ENCODE data around the gene TOB2. TPM values are rescaled to one million over a fixed set of nuclear protein-coding genes. Genes with fewer than 3 reads are reported as not detected.
A peak's percentile ranks its signal among the peaks of the same experiment; 100 is the strongest.

The TOB2 gene
- total and polyA plus RNA-seq, 2 donors (not counting 1 experiment from before 2014, with no cell fraction given) = 20.6 to 20.9 TPM

- no peaks in the 10 kb centered on the region for H3K27me3 ChIP-seq (ENCODE audit: control insufficient read depth, insufficient read depth, low read length)
- H3K9me3 ChIP-seq (ENCODE audit: control insufficient read depth, insufficient read depth, low read depth, low read length) = no peaks in the 10 kb centered on the region
- no peak overlapping the region for H3K4me3 ChIP-seq (replicated peaks in 1 of 4; ENCODE audit: control extremely low read depth in 1 of 4, insufficient read depth in 1 of 4, low read depth in 3 of 4, low read length in 4 of 4)
- H2AFZ ChIP-seq (ENCODE audit: low read length) = no peak overlapping the region
- H3K79me2 ChIP-seq (ENCODE audit: control insufficient read depth, insufficient read depth, low read length) = peaks cover 30% of the 10 kb centered on the region
- H3K36me3 ChIP-seq (ENCODE audit: control insufficient read depth, insufficient read depth, low read length) = no peaks in the 10 kb centered on the region
- H3K9ac ChIP-seq (ENCODE audit: insufficient read depth, low read length) = no peak overlapping the region
- peaks cover 6% of the 10 kb centered on the region for H3K4me1 ChIP-seq (ENCODE audit: control insufficient read depth, extremely low read depth, insufficient read depth, low read length)
- H3K27ac ChIP-seq (ENCODE audit: insufficient read depth, low read length) = no peak overlapping the region
- H3K4me2 ChIP-seq (ENCODE audit: extremely low read depth, insufficient read depth, low read length) = no peak overlapping the region
- no peak for TF ChIP-seq CTCF (conservative IDR thresholded peaks at IDR 0.05 in 1 of 2, IDR thresholded peaks at IDR 0.05 in 1 of 2; ENCODE audit: low read depth in 1 of 2, low read length in 2 of 2)
- no peak for TF ChIP-seq EZH2 (IDR thresholded peaks at IDR 0.05; ENCODE audit: low read length, missing control alignments)
- H4K20me1 ChIP-seq (ENCODE audit: control insufficient read depth, extremely low read depth, insufficient read depth, low read length) = no peaks in the 10 kb centered on the region
- DNase-seq (ENCODE audit: low read depth in 2 of 2) = no peak
Observed at GRCh38 chr22:41488596-41489385, 42.2 kb upstream of the TOB2 start.

GRCh38 chr22:41488076-41488475, 41.5 kb upstream of the TOB2 start:
- no peak overlapping the region for H3K27ac ChIP-seq (ENCODE audit: insufficient read depth, low read length)
- H3K9ac ChIP-seq (ENCODE audit: insufficient read depth, low read length) = no peak overlapping the region
- TF ChIP-seq CTCF (conservative IDR thresholded peaks at IDR 0.05 in 1 of 2, IDR thresholded peaks at IDR 0.05 in 1 of 2; ENCODE audit: low read depth in 1 of 2, low read length in 2 of 2) (no peak), EZH2 (IDR thresholded peaks at IDR 0.05; ENCODE audit: low read length, missing control alignments) (no peak)
- peaks cover 33% of the 10 kb centered on the region for H3K79me2 ChIP-seq (ENCODE audit: control insufficient read depth, insufficient read depth, low read length)
- H3K36me3 ChIP-seq (ENCODE audit: control insufficient read depth, insufficient read depth, low read length) = no peaks in the 10 kb centered on the region
- H3K9me3 ChIP-seq (ENCODE audit: control insufficient read depth, insufficient read depth, low read depth, low read length) = no peaks in the 10 kb centered on the region
- no peaks in the 10 kb centered on the region for H3K27me3 ChIP-seq (ENCODE audit: control insufficient read depth, insufficient read depth, low read length)
- peaks cover 6% of the 10 kb centered on the region for H3K4me1 ChIP-seq (ENCODE audit: control insufficient read depth, extremely low read depth, insufficient read depth, low read length)
- H4K20me1 ChIP-seq (ENCODE audit: control insufficient read depth, extremely low read depth, insufficient read depth, low read length) = no peaks in the 10 kb centered on the region
- H3K4me2 ChIP-seq (ENCODE audit: extremely low read depth, insufficient read depth, low read length) = no peak overlapping the region
- DNase-seq (ENCODE audit: low read depth in 2 of 2) = no peak
- H3K4me3 ChIP-seq (replicated peaks in 1 of 4; ENCODE audit: control extremely low read depth in 1 of 4, insufficient read depth in 1 of 4, low read depth in 3 of 4, low read length in 4 of 4) = no peak overlapping the region
- H2AFZ ChIP-seq (ENCODE audit: low read length) = no peak overlapping the region

GRCh38 chr22:41487037-41487935, 40.7 kb upstream of the TOB2 start:
- Histone ChIP-seq H2AFZ (ENCODE audit: low read length) (no peak overlapping the region), H3K27me3 (ENCODE audit: control insufficient read depth, insufficient read depth, low read length) (no peaks in the 10 kb centered on the region), H3K9me3 (ENCODE audit: control insufficient read depth, insufficient read depth, low read depth, low read length) (no peaks in the 10 kb centered on the region), H4K20me1 (ENCODE audit: control insufficient read depth, extremely low read depth, insufficient read depth, low read length) (no peaks in the 10 kb centered on the region), H3K27ac (ENCODE audit: insufficient read depth, low read length) (no peak overlapping the region), H3K4me3 (replicated peaks in 1 of 4; ENCODE audit: control extremely low read depth in 1 of 4, insufficient read depth in 1 of 4, low read depth in 3 of 4, low read length in 4 of 4) (no peak overlapping the region), H3K9ac (ENCODE audit: insufficient read depth, low read length) (no peak overlapping the region), H3K79me2 (ENCODE audit: control insufficient read depth, insufficient read depth, low read length) (peaks cover 33% of the 10 kb centered on the region), H3K36me3 (ENCODE audit: control insufficient read depth, insufficient read depth, low read length) (no peaks in the 10 kb centered on the region), H3K4me1 (ENCODE audit: control insufficient read depth, extremely low read depth, insufficient read depth, low read length) (peaks cover 14% of the 10 kb centered on the region), H3K4me2 (ENCODE audit: extremely low read depth, insufficient read depth, low read length) (no peak overlapping the region)
- peak; percentile 14 to 85 for DNase-seq (ENCODE audit: low read depth in 2 of 2)
- TF ChIP-seq EZH2 (IDR thresholded peaks at IDR 0.05; ENCODE audit: low read length, missing control alignments) (no peak), CTCF (conservative IDR thresholded peaks at IDR 0.05 in 1 of 2, IDR thresholded peaks at IDR 0.05 in 1 of 2; ENCODE audit: low read depth in 1 of 2, low read length in 2 of 2) (no peak)

All from fibroblast of lung (primary cell).